MM.1S (cell line): Measurements from ENCODE around the gene PCNX3.

ENCODE experiments used
- EZH2phosphoT487 ChIP-seq: fragments of 300-600 bp; sonication (generic); IDR thresholded peaks from 2 replicates; pipeline ENCODE4 v1.6.1; 2018; ENCODE audit warnings: antibody characterized with exemption, low read length
- TF ChIP-seq, protein P1 (sequence below): fragments of 300-600 bp; sonication (generic); IDR thresholded peaks from 2 replicates; pipeline ENCODE4 v1.5.1; 2016; ENCODE audit warnings: antibody characterized with exemption, low read length, mixed read lengths

DNA sequence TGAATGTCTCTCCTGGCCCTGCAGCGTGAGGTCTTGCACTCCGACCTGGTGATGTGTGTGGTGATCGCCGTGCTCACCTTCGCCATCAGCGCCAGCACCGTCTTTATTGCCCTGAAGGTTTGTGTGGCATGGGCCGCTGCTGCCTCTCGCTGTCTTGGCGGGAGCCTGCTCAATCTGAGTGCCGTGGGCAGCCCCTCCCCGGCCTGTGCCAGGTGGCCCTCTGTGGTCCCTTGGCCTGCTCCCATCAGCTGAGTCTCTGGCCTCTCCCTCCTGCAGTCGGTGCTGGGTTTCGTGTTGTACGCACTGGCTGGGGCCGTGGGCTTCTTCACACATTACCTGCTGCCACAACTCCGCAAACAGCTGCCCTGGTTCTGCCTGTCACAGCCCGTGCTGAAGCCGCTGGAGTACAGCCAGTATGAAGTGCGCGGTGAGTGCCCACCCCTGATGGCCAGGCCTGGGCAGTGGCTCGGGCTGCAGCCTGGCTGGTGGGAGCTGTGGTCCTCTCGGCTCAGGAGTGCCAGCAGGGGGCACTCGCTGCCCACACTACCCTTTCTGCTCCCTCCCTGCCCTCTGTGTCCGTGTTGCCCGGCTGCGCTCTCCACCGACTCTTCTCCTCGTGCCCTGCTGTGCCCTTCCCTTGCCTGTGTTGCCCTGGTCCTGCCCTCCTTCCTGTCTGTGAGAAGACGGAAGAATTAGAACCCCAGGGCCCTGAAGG, 10.2 kb downstream of the PCNX3 start:
- TF ChIP-seq, protein P1, sequence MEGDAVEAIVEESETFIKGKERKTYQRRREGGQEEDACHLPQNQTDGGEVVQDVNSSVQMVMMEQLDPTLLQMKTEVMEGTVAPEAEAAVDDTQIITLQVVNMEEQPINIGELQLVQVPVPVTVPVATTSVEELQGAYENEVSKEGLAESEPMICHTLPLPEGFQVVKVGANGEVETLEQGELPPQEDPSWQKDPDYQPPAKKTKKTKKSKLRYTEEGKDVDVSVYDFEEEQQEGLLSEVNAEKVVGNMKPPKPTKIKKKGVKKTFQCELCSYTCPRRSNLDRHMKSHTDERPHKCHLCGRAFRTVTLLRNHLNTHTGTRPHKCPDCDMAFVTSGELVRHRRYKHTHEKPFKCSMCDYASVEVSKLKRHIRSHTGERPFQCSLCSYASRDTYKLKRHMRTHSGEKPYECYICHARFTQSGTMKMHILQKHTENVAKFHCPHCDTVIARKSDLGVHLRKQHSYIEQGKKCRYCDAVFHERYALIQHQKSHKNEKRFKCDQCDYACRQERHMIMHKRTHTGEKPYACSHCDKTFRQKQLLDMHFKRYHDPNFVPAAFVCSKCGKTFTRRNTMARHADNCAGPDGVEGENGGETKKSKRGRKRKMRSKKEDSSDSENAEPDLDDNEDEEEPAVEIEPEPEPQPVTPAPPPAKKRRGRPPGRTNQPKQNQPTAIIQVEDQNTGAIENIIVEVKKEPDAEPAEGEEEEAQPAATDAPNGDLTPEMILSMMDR, result peak; percentile 37
- TF ChIP-seq EZH2phosphoT487, result no peak
